ENCODE results near the gene PCNX3.

- no peak for TF ChIP-seq CTCF (conservative IDR thresholded peaks at IDR 0.05 in 1 of 2, IDR thresholded peaks at IDR 0.05 in 1 of 2; ENCODE audit: extremely low read depth in 1 of 2, insufficient read depth in 1 of 2, low read depth in 1 of 2, low read length in 2 of 2)
- TF ChIP-seq EZH2 (IDR thresholded peaks at IDR 0.05; ENCODE audit: borderline replicate concordance, low read length) = no peak
Observed at GRCh38 chr11:65637032-65637557, 21.5 kb downstream of the PCNX3 start.

All from mammary epithelial cell (primary cell).